Measurements from ENCODE around the gene COPS8.

DNA sequence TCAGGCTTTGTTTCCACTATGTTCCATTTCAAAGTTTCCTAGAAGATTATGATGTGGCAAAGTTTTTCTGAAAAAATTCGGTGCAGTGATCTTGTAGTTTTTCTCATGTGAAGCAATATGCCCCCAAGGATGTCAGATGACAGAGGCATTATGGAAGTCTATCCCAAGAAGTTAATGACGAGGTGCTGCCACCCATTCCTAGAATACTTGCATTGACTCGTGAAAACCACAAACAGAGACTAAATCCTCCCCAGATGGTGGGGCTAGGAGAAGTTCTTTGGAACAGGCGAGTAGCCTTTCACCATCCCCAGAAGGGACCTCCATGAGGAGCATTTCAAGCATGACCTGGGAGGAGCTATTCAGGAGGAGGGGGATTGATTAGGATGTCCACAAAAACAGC, 40.2 kb upstream of the COPS8 start:
- TF ChIP-seq EZH2 (IDR thresholded peaks at IDR 0.05) (no peak), POLR2AphosphoS5 (IDR thresholded peaks at IDR 0.05; ENCODE audit: borderline replicate concordance, low read depth, low read length) (no peak), FOXP2 (optimal IDR thresholded peaks at IDR 0.05; ENCODE audit: control extremely low read depth, extremely low read length, insufficient read depth) (no peak)
